ENCODE data around the gene GTF2H2C. TPM values are rescaled to one million over a fixed set of nuclear protein-coding genes. Genes with fewer than 3 reads are reported as not detected.
"Not testable (repeated sequence)": the region's sequence is repeated elsewhere in the genome, so short reads cannot be mapped to it uniquely, and the experiment has no call there.

The GTF2H2C gene
- total RNA-seq, 1 donor, result 53.8 TPM

DNA sequence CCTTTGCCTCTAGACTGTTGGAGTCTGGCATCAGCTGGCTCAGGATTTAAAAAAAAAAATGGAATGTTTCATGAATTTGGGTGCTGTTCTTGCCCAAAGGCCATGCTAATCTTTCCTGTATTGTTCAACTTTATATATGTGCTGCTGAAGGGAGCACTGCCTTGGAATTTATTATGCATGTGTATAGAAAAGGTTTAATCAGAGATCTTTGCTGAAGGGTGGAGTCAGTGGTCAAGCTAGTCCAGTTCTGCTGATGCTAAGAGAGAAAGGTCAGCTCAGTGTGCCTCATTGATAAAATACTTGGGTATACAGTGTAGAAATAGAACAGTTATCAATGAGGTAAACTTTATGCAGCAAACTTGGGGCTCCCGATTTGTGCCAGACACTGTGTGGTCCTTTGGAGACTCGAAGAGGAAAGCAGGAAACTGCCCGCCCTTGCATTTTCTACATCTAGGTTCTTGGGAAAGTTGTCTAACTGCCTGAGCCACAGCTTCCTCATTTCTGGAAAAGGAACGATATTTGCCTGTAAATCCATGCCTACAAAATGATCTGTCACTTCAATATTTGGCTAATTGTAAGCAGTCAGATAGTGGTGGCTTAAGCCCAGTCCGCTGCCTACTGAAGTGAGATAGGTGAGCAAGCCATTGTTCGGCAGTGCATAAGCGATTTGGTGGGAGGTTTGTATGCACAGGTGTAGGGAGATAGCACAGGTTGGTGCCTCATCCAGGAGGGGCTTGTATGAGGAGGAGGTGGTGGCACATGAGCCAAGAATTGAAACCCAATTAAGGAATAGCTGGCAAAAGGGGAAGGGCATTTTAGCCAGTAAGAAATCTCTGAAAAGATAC, 29.2 kb upstream of the GTF2H2C start:
- no peak for DNase-seq (ENCODE audit: low read depth)
- H3K4me3 ChIP-seq (ENCODE audit: low read depth, low read length), result no peak overlapping the region
- TF ChIP-seq, protein P1, sequence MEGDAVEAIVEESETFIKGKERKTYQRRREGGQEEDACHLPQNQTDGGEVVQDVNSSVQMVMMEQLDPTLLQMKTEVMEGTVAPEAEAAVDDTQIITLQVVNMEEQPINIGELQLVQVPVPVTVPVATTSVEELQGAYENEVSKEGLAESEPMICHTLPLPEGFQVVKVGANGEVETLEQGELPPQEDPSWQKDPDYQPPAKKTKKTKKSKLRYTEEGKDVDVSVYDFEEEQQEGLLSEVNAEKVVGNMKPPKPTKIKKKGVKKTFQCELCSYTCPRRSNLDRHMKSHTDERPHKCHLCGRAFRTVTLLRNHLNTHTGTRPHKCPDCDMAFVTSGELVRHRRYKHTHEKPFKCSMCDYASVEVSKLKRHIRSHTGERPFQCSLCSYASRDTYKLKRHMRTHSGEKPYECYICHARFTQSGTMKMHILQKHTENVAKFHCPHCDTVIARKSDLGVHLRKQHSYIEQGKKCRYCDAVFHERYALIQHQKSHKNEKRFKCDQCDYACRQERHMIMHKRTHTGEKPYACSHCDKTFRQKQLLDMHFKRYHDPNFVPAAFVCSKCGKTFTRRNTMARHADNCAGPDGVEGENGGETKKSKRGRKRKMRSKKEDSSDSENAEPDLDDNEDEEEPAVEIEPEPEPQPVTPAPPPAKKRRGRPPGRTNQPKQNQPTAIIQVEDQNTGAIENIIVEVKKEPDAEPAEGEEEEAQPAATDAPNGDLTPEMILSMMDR (IDR thresholded peaks at IDR 0.05; ENCODE audit: insufficient read depth, low read length), result no peak

DNA sequence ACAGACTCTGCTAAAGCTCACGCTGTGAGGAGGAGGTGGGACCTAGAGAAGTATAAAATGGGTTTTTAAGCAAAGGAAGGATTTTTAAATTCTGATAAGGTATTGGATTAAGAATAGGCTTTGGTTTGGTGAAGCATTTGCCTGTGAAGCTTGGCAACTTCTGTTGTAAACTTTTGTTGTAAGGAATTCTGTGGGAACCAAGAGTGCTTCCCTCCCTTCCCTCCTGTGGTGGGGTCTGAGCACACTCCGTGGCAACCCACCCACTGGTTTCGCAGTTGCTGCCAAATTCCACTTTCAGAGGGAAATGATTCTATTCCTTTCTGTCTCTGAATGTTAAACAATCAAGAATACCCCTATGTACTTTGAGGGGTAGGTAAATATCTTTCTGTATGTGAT, 28.6 kb upstream of the GTF2H2C start:
- DNase-seq (ENCODE audit: low read depth), result no peak
- H3K4me3 ChIP-seq (ENCODE audit: low read depth, low read length), result no peak overlapping the region
- TF ChIP-seq, protein P1 (IDR thresholded peaks at IDR 0.05; ENCODE audit: insufficient read depth, low read length), result no peak

DNA sequence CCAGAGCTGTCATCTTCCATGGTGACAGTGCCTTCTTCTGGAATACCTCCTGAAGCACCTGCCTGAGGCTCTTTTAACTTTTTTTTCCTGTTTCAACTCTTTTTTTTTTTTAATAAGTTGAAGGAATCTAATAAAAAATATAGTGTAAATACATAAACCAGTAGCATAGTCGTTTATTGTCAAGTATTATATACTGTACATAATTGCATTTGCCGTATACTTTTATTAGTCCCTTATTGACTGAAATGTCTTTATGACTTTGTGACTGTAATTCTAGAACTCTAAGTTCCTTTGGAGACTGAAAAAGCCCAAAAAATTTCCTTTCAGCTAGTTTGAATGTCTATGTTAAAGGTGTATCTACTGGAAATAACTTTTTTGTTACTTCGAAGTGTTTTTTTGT, 22.1 kb upstream of the GTF2H2C start:
- DNase-seq (ENCODE audit: low read depth); H3K4me3 ChIP-seq (ENCODE audit: low read depth, low read length): not testable (repeated sequence)

DNA sequence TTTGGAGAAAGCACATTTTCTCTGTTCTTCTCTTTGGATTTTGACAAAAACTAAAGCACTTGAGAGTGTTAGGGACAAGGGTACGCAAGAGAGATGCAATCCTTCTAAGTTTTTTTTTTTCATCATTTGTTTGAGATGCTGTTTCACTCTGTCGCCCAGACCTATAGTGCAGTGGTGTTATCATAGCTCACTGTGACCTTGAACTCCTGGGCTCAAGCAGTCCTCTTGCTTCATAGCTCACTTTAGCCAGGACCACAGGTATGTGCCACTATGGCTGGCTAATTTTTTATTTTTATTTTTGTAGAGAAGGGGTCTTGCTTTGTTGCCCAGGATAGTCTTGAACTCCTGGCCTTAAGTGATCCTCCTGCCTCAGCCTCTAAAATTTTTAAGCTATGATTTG, 21.3 kb upstream of the GTF2H2C start:
- not testable (repeated sequence) for H3K4me3 ChIP-seq (ENCODE audit: low read depth, low read length); DNase-seq (ENCODE audit: low read depth)

DNA sequence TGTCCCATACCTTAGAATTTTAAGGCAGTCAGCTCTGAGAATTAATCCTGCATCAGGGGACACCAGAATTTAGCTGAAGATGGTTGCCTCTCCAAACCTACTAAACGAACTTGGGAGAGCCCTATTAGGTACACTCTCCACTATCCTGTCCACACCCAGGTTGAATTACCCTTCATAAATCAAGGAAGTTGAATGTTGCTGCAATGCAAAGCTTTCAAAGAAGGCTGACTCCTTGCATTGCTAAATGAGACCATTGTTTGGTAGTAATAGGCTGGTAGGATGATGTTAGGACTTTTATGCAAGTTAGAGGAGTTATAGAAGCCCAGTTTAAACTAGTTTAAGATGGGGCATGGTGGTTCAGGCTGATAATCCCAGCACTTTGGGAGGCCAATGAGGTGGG, 18.6 kb upstream of the GTF2H2C start:
- H3K4me3 ChIP-seq (ENCODE audit: low read depth, low read length); DNase-seq (ENCODE audit: low read depth): not testable (repeated sequence)

DNA sequence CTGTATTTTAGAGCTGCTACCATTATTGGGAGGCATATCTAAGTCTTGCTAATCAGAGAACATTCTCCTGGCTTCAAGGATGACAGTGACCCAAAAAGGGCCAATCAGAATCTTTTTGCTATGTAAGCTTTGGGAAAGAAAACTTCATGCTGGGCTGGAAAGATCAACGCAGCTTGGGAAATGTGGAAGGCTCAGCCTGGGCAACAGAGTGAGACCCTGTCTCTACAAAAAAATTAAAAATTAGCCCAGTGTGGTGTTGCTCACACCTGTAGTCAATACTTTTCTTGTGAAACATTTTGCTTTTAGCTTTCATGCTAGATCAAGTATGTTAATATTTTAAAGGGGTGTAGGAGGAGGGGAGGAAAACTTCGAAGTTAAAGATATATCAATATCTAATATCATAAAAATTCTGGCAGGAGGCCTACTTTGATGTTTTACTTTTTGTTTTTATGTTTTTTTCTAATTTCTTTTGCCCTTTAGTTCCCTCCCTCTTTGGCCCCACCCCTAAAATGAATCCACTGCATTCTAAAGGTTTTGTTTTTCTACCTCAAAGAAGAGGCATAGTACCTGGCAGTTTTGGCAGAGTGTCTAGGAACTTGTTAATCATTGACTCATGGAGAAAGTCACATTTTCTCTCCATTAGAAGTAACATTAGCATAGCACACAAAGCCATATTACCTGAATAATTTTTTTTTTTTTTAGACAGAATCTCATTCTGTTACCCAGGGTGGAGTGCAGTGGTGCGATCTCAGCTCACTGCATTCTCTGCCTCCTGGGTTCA, 17.0 kb upstream of the GTF2H2C start:
- DNase-seq (ENCODE audit: low read depth); H3K4me3 ChIP-seq (ENCODE audit: low read depth, low read length): not testable (repeated sequence)

DNA sequence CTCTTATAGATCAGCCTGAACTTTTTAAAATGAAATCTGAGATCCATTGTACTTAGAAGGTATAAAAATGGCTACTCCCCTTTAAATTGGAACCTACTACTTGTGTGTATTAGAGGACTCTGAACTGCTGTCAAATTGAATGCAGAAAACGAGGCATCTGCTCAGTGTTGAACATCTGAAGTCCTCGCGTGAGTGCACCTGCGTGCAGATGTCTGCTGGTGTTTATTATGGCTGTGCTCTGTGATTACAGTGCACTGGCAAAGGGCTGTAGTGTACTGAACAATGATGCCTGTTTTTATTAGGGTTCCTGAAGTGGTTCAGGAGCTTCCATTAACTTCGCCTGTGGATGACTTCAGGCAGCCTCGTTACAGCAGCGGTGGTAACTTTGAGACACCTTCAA, 15.4 kb upstream of the GTF2H2C start:
- not testable (repeated sequence) for DNase-seq (ENCODE audit: low read depth); H3K4me3 ChIP-seq (ENCODE audit: low read depth, low read length)

DNA sequence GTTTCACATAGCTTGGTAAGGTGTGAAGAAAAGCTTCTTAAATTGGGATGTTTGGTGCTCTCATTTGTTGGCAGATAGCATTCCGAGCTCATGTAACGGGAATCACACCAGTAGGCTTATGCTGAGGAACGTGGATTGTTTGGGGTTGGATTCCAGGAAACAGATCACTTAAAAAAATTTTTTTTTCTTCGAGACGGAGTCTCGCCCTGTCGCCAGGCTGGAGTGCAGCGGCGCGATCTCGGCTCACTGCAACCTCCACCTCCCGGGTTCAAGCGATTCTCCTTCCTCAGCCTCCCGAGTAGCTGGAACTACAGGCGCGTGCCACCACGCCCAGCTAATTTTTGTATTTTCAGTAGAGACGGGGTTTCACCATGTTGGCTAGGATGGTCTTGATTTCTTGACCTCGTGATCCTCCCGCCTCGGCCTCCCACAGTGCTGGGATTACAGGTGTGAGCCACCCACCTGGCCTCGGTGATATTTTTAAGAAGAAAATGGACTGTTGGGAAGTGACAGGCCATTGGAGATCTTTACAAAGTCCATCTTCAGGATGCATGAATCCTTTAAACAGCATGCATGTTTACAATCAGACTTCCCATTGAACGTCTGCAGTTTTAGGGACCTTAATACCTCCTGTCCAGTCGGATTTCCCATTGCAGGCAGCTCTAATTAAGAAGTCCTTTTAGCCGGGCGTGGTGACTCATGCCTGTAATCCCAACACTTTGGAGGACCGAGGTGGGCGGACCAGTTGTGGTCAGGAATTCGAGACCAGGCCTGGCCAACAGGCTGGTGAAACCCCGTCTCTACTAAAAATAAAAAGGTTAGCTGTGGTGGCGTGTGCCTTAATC, 818 bp downstream of the GTF2H2C start:
- H3K4me3 ChIP-seq (ENCODE audit: low read depth, low read length), result peak overlapping the region; percentile 51
- DNase-seq (ENCODE audit: low read depth), result not testable (repeated sequence)

DNA sequence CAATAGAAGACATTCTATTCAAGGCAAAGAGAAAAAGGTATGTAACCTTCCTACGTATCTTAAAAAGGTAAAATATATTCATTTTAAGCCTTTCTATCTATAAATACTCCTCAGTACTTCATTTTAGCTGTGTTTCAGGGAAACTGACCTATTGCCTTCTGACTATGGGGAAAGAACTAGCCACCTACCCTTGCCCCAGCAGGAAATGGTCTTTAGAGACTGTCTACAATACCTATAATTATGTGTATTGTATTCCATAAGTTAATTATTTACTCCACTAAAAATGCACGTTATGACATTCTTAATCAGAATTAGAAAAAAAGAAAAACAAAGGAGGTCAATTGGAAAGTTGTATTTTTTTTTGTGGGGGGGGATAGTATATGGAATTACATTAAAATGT, 6.2 kb downstream of the GTF2H2C start:
- not testable (repeated sequence) for DNase-seq (ENCODE audit: low read depth); H3K4me3 ChIP-seq (ENCODE audit: low read depth, low read length)

DNA sequence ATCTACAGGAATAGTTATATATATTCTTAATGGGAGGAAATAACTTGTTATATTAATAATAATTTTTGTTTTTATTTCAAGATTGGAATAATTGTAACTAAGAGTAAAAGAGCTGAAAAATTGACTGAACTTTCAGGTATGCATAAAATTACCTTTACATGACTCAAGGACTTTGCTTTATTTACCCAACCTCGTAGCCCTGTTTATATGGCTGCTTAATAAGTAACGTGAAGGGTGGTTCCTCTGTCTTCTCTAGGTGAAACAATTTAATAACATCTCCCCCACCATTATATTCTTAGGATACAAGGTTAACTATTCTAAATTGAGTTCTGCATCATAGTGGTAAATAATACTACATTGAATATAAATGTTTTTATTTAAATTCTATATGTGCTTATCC, 8.1 kb downstream of the GTF2H2C start:
- not testable (repeated sequence) for DNase-seq (ENCODE audit: low read depth); H3K4me3 ChIP-seq (ENCODE audit: low read depth, low read length)

DNA sequence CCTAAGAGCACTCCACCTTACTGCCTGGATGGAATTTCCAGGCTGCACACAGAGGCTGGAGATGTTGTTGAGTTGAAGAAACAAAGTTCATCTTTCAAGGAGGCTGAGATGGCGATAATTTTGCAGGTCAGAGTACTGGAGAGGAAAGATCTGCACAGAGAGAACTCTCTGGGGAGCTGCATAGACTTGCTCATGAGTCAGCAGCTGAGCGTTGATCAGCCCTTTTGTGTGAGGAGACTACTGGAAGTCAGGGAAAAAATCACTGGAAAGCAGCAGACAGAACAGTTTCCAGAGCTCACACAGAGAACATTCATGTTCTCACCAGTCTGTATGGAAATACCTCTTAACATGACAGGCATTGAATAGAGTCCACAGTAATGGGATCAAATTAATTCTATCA, 23.4 kb downstream of the GTF2H2C start:
- H3K4me3 ChIP-seq (ENCODE audit: low read depth, low read length); DNase-seq (ENCODE audit: low read depth): not testable (repeated sequence)

DNA sequence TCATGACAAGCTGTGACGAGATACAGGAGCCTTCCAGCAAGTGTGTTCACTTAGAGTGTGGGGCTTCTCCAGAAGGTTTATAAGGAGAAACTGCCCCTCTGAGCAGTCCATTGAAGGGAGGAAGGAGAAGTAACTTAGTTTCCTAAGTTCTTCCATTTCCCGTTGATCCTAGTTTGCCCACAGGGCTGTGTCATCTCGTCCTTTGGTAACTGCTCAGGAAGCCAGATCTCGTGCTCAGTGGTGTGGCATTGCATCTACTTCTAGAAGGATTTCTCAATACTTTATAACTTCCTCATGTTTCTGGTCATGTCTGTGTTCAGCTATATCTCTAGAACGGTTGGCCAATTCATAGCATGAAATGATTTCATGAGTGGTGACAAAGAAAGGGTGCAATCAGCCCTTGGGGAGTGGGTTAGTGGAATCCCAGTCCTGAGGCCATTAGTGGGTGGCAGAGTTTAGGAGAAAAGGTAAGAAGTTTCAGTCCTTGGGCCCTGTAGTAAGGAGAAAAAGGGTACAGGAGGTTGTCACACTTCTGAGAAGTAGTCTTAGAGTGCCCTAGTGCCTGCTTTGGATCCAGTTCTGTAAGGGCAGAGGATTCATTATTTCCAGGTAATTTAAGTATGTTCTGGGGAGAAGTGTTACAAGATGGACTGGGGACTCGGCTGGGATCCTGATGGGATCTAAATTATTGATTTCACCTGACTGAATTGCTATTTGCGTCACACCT, 36.3 kb downstream of the GTF2H2C start:
- not testable (repeated sequence) for H3K4me3 ChIP-seq (ENCODE audit: low read depth, low read length); DNase-seq (ENCODE audit: low read depth)

DNA sequence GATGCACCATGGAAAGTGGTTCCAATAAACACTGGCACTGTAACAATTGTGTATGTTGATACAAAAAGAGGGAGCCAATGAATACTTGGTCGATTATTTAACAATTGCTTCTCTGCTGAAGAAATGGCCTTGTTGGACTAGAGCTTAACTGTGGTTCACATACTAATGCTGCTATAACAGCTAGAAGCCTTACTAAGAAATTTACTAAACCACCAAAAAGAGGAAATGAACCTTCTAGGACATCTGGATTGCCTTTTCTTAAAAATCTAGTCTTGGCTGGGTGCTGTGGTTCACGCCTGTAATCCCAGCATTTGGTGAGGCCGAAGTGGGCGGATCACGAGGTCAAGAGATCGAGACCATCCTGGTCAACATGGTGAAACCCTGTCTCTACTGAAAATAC, 42.0 kb downstream of the GTF2H2C start:
- not testable (repeated sequence) for DNase-seq (ENCODE audit: low read depth); H3K4me3 ChIP-seq (ENCODE audit: low read depth, low read length)

DNA sequence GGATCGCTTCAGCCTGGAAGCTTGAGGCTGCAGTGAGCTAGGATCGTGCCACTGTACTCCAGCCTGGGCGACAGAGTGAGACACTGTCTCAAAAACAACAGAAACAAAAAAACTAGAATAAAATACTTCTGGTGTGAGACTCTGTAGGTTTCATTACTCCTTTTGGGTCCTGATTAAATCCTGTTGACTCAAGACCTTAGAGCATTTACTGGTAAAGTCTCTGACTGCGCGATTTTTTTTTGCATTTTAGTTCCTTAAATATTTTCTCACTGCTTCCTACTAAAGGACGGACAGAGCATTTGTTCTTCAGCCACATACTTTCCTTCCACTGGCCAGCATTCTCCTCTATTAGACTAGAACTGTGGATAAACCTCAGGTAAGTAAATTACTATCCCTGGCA, 46.8 kb downstream of the GTF2H2C start:
- H3K4me3 ChIP-seq (ENCODE audit: low read depth, low read length); DNase-seq (ENCODE audit: low read depth): not testable (repeated sequence)

DNA sequence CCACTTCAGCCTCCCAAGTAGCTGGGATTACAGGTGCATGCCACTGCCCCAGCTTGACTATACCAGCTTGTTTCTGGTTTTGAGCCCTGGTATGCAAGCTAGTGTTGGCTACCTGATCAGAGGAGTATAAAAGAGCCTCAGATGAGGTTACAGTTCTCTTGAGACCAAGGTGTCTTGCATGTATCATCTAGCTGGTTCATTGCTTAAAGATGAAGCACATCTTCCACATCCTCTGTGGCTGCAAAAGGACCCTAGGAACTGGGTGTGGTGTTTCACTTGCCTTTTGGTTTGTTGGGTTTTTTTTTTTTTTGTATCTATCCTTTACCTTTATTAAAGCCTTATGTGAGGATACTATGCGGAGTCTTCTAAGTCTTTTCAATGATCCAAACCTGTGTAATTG, 47.8 kb downstream of the GTF2H2C start:
- DNase-seq (ENCODE audit: low read depth); H3K4me3 ChIP-seq (ENCODE audit: low read depth, low read length): not testable (repeated sequence)
